DOHH2 (cell line): Measurements from ENCODE around the gene TMTC2.

ENCODE experiments used
- H3F3A ChIP-seq: fragments of 200-600 bp; sonication (generic), shearing (Covaris generic); 2 replicates; pipeline ENCODE4 v1.6.0; 2016; ENCODE audit warnings: antibody characterized with exemption, mild to moderate bottlenecking; ENCODE audit not compliant: control insufficient read depth, insufficient read depth
- H3K27ac ChIP-seq: fragments of 200-600 bp; sonication (generic); 2 replicates; pipeline ENCODE4 v1.5.1; 2014; ENCODE audit warnings: low read depth, mild to moderate bottlenecking, low read length, moderate library complexity
- H3K27me3 ChIP-seq: fragments of 200-600 bp; sonication (generic); 2 replicates; pipeline ENCODE4 v1.6.1; 2014; ENCODE audit warnings: mild to moderate bottlenecking, low read length, mixed read lengths; ENCODE audit not compliant: control insufficient read depth
- H3K36me3 ChIP-seq: fragments of 200-600 bp; sonication (generic); 2 replicates; pipeline ENCODE4 v1.6.1; 2014; ENCODE audit warnings: mild to moderate bottlenecking, low read length, moderate library complexity, mixed read lengths; ENCODE audit not compliant: control insufficient read depth
- H3K4me1 ChIP-seq: fragments of 200-600 bp; sonication (generic); 2 replicates; pipeline ENCODE4 v1.6.1; 2014; ENCODE audit warnings: mild to moderate bottlenecking, low read length, mixed read lengths; ENCODE audit not compliant: control insufficient read depth
- H3K4me2 ChIP-seq: fragments of 200-600 bp; sonication (generic); 2 replicates; pipeline ENCODE4 v1.6.0; 2014; ENCODE audit warnings: mild to moderate bottlenecking, low read length, moderate library complexity
- H3K4me3 ChIP-seq: fragments of 200-600 bp; sonication (generic); 2 replicates; pipeline ENCODE4 v1.5.1; 2014; ENCODE audit warnings: mild to moderate bottlenecking, low read length, mixed read lengths
- H3K79me2 ChIP-seq: fragments of 200-600 bp; sonication (generic); 2 replicates; pipeline ENCODE4 v1.6.1; 2014; ENCODE audit warnings: mild to moderate bottlenecking, low read length, mixed read lengths; ENCODE audit not compliant: control insufficient read depth
- H3K9me2 ChIP-seq: fragments of 200-600 bp; sonication (generic); replicated peaks from 2 replicates; pipeline ENCODE4 v1.6.1; 2014; ENCODE audit warnings: mild to moderate bottlenecking, low read length, mixed read lengths; ENCODE audit not compliant: control insufficient read depth
- H3K9me3 ChIP-seq: fragments of 200-600 bp; sonication (generic); 2 replicates; pipeline ENCODE4 v1.6.1; 2014; ENCODE audit warnings: antibody characterized with exemption, low read length, mixed read lengths; ENCODE audit not compliant: control insufficient read depth, insufficient read depth
- H4K20me1 ChIP-seq: fragments of 200-600 bp; sonication (generic); 2 replicates; pipeline ENCODE4 v1.6.0; 2014; ENCODE audit warnings: low read depth, mild to moderate bottlenecking, antibody characterized with exemption, low read length, moderate library complexity; ENCODE audit not compliant: control insufficient read depth, insufficient read depth
- CTCF ChIP-seq: fragments of 200-600 bp; sonication (generic); IDR thresholded peaks from one replicate; pipeline ENCODE4 v1.5.1; 2014; ENCODE audit warnings: antibody characterized with exemption, mild to moderate bottlenecking, low read depth, low read length; ENCODE audit not compliant: poor library complexity, severe bottlenecking
- EZH2phosphoT487 ChIP-seq: fragments of 200-600 bp; sonication (generic); IDR thresholded peaks from 2 replicates; pipeline ENCODE4 v1.6.1; 2017; ENCODE audit warnings: borderline replicate concordance, mild to moderate bottlenecking, antibody characterized with exemption, low read length, moderate library complexity, mixed read lengths

The TMTC2 gene

GRCh38 chr12:82877963-82878362 is 191.3 kb downstream of the TMTC2 start:
- Histone ChIP-seq H3K27me3 (no peaks in the 10 kb centered on the region), H3K27ac (no peak overlapping the region), H3K4me3 (no peak overlapping the region), H3K9me2 (no peaks in the 10 kb centered on the region), H3K79me2 (no peaks in the 10 kb centered on the region), H4K20me1 (no peaks in the 10 kb centered on the region), H3F3A (no peaks in the 10 kb centered on the region), H3K4me1 (peaks cover 29% of the 10 kb centered on the region), H3K36me3 (no peaks in the 10 kb centered on the region), H3K9me3 (no peaks in the 10 kb centered on the region), H3K4me2 (no peak overlapping the region)
- TF ChIP-seq CTCF, result no peak
- no peak for TF ChIP-seq EZH2phosphoT487

GRCh38 chr12:82880442-82880901 is 193.8 kb downstream of the TMTC2 start:
- H3K36me3 ChIP-seq, result no peaks in the 10 kb centered on the region
- H3K9me2 ChIP-seq, result no peaks in the 10 kb centered on the region
- H3K79me2 ChIP-seq, result no peaks in the 10 kb centered on the region
- H3K4me3 ChIP-seq, result no peak overlapping the region
- H4K20me1 ChIP-seq, result no peaks in the 10 kb centered on the region
- no peak for TF ChIP-seq EZH2phosphoT487
- TF ChIP-seq CTCF, result no peak
- no peak overlapping the region for H3K27ac ChIP-seq
- H3K27me3 ChIP-seq, result no peaks in the 10 kb centered on the region
- no peaks in the 10 kb centered on the region for H3F3A ChIP-seq
- no peak overlapping the region for H3K4me2 ChIP-seq
- peaks cover 9% of the 10 kb centered on the region for H3K4me1 ChIP-seq
- H3K9me3 ChIP-seq, result no peaks in the 10 kb centered on the region

GRCh38 chr12:82883394-82884355 is 197.0 kb downstream of the TMTC2 start:
- H3K27me3 ChIP-seq, result no peaks in the 10 kb centered on the region

More at GRCh38 chr12:82883394-82884355, 197.0 kb downstream of the TMTC2 start:
- no peaks in the 10 kb centered on the region for H3F3A ChIP-seq
- H3K9me2 ChIP-seq, result no peaks in the 10 kb centered on the region
- no peaks in the 10 kb centered on the region for H3K4me1 ChIP-seq
- H4K20me1 ChIP-seq, result no peaks in the 10 kb centered on the region
- H3K4me2 ChIP-seq, result no peak overlapping the region
- TF ChIP-seq EZH2phosphoT487 (no peak), CTCF (no peak)
- no peak overlapping the region for H3K4me3 ChIP-seq
- no peak overlapping the region for H3K27ac ChIP-seq
- no peaks in the 10 kb centered on the region for H3K9me3 ChIP-seq
- no peaks in the 10 kb centered on the region for H3K36me3 ChIP-seq
- H3K79me2 ChIP-seq, result no peaks in the 10 kb centered on the region
